Stimulated activated CD4-positive, alpha-beta T cell treated with anti-CD3 and anti-CD28 coated beads, Interleukin-4, amount 100 ng/mL, for 24 hours (primary cell): ENCODE data around the gene FOXP1.

Experiments used
- DNase-seq: peaks from one replicate; pipeline ENCODE4 v3.0.0-alpha.2; 2020

Gene FOXP1

GRCh38 chr3:71250026-71250425, 333.5 kb downstream of the FOXP1 start:
- DNase-seq: no peak

GRCh38 chr3:71247958-71248335, 335.6 kb downstream of the FOXP1 start:
- no peak for DNase-seq

GRCh38 chr3:71247221-71247957, 336.1 kb downstream of the FOXP1 start:
- DNase-seq: no peak

GRCh38 chr3:71245971-71246880, 337.3 kb downstream of the FOXP1 start:
- no peak for DNase-seq

- DNase-seq: no peak
Observed at GRCh38 chr3:71244826-71245488, 338.6 kb downstream of the FOXP1 start.

GRCh38 chr3:71244153-71244825, 339.2 kb downstream of the FOXP1 start:
- no peak for DNase-seq

- DNase-seq: no peak
Observed at GRCh38 chr3:71243229-71243628, 340.3 kb downstream of the FOXP1 start.

GRCh38 chr3:71241981-71242560, 341.5 kb downstream of the FOXP1 start:
- DNase-seq: no peak

GRCh38 chr3:71241246-71241901, 342.2 kb downstream of the FOXP1 start:
- DNase-seq: no peak

GRCh38 chr3:71240034-71240433, 343.5 kb downstream of the FOXP1 start:
- DNase-seq: no peak

GRCh38 chr3:71238355-71238757, 345.2 kb downstream of the FOXP1 start:
- DNase-seq: no peak

- no peak for DNase-seq
Observed at GRCh38 chr3:71237672-71238071, 345.9 kb downstream of the FOXP1 start.

GRCh38 chr3:71235846-71236245, 347.7 kb downstream of the FOXP1 start:
- DNase-seq: no peak

- DNase-seq: no peak
Observed at GRCh38 chr3:71232895-71233294, 350.6 kb downstream of the FOXP1 start.

- no peak for DNase-seq
Observed at GRCh38 chr3:71232175-71232679, 351.3 kb downstream of the FOXP1 start.

GRCh38 chr3:71231680-71232079, 351.8 kb downstream of the FOXP1 start:
- DNase-seq: no peak

GRCh38 chr3:71229905-71230657, 353.4 kb downstream of the FOXP1 start:
- no peak for DNase-seq

- no peak for DNase-seq
Observed at GRCh38 chr3:71228156-71228866, 355.2 kb downstream of the FOXP1 start.

- no peak for DNase-seq
Observed at GRCh38 chr3:71227270-71227661, 356.3 kb downstream of the FOXP1 start.

- DNase-seq: peak; percentile 95
Observed at GRCh38 chr3:71226565-71227269, 356.8 kb downstream of the FOXP1 start.
